HepG2 (cell line): Measurements from ENCODE around the gene MBLAC1. TPM values are rescaled to one million over a fixed set of nuclear protein-coding genes. Genes with fewer than 3 reads are reported as not detected.

ENCODE experiments used
- FOXC1 ChIP-seq: sonication (generic); formaldehyde crosslinking; IDR thresholded peaks from 2 replicates; pipeline ENCODE4 v1.8.0; 2022; ENCODE audit warnings: mild to moderate bottlenecking, missing genetic modification reagents, borderline replicate concordance
- IKZF4 ChIP-seq: sonication (generic); formaldehyde crosslinking; IDR thresholded peaks from 2 replicates; pipeline ENCODE4 v1.5.1; 2020; ENCODE audit warnings: borderline replicate concordance, mild to moderate bottlenecking, low read depth, missing genetic modification reagents; ENCODE audit errors: not compliant biosample characterization
- KAT8 ChIP-seq: IDR thresholded peaks from 2 replicates; pipeline ENCODE4 v1.6.1; 2016; ENCODE audit warnings: missing genetic modification reagents, missing compliant biosample characterization
- ZNF256 ChIP-seq: sonication (generic); formaldehyde crosslinking; conservative IDR thresholded peaks from 2 replicates; pipeline ENCODE4 v1.4.0; 2020; ENCODE audit warnings: missing genetic modification reagents
- ZNF549 ChIP-seq: sonication (generic); formaldehyde crosslinking; IDR thresholded peaks from 2 replicates; pipeline ENCODE4 v1.5.0; 2020; ENCODE audit warnings: missing genetic modification reagents
- ZNF572 ChIP-seq: sonication (generic); formaldehyde crosslinking; IDR thresholded peaks from 2 replicates; pipeline ENCODE4 v1.5.1; 2020; ENCODE audit warnings: mild to moderate bottlenecking, missing genetic modification reagents
- ZNF747 ChIP-seq: sonication (generic); formaldehyde crosslinking; IDR thresholded peaks from 2 replicates; pipeline ENCODE4 v1.8.1; 2023; ENCODE audit warnings: missing genetic modification reagents, mild to moderate bottlenecking, borderline replicate concordance
- polyA plus RNA-seq, 8 experiments: library from polyadenylated mRNA; depleted of rRNA in 3 of 8; stranded (reverse) in 7 of 8; unstranded in 1 of 8; fragments of >200 nt; fragmentation: Illumina TruSeq in 4 of 8; extraction: Trizol in 4 of 8; gene quantifications; 2 replicates each; pipeline versions ENCODE4 v1.2.1 to v1.2.3, GENCODE V29; 2011 to 2016; ENCODE audit warnings: low read depth in 4 of 8, missing spikeins in 1 of 8, mixed read lengths in 1 of 8; ENCODE audit not compliant: insufficient read depth in 1 of 8
- total RNA-seq, 5 experiments: library from RNA; depleted of rRNA; stranded (reverse); fragments of >200 nt; fragmentation: Illumina TruSeq; extraction: Trizol; gene quantifications; 2 replicates each; pipeline ENCODE4 v1.2.3, GENCODE V29; 2016; ENCODE audit warnings: low read depth in 1 of 5
- TF ChIP-seq, protein P1 (sequence below): sonication (generic); formaldehyde crosslinking; IDR thresholded peaks from 2 replicates; pipeline ENCODE4 v1.4.0; 2020; ENCODE audit warnings: mild to moderate bottlenecking, missing genetic modification reagents
- TF ChIP-seq, protein P2 (sequence below): sonication (generic); formaldehyde crosslinking; IDR thresholded peaks from 2 replicates; pipeline ENCODE4 v1.9.0; 2021; ENCODE audit warnings: missing genetic modification reagents, borderline replicate concordance
- TF ChIP-seq, protein P3 (sequence below): fragments of 450-650 bp; IDR thresholded peaks from 2 replicates; pipeline ENCODE4 v1.6.1; 2017
- TF ChIP-seq, protein P4 (sequence below): sonication (generic); formaldehyde crosslinking; IDR thresholded peaks from 2 replicates; pipeline ENCODE4 v1.8.1; 2023; ENCODE audit warnings: mild to moderate bottlenecking, missing genetic modification reagents, borderline replicate concordance
- TF ChIP-seq, protein P5 (sequence below): sonication (generic); formaldehyde crosslinking; IDR thresholded peaks from 2 replicates; pipeline ENCODE4 v1.5.0; 2020; ENCODE audit warnings: mild to moderate bottlenecking, missing genetic modification reagents, borderline replicate concordance

The MBLAC1 gene
- total and polyA plus RNA-seq, 2 of the 13 experiments (the other 11 are each of a cell fraction or from before 2014, with no cell fraction given): 0.79 to 2.1 TPM

DNA sequence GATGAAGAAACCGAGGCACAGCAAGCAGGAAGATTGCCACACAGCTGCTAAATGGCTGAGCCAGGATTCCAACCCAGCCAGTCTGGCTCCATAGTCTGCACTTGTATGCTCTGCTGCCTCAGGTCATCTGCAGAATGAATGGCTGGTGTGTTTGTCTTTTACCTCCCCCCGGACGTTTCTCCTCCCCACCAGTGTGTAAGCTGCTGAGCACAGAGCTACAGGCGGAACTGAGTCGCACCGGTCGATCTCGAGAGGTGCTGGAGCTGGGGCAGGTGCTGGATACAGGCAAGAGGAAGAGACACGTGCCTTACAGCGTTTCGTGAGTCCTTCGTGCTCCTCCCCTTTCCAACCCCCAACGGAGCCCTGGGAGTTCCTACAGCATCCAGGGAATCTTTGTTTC lies 4.7 kb upstream of the MBLAC1 start (continued):
- TF ChIP-seq ZNF256 (CRISPR knock-in tag) (no peak), KAT8 (CRISPR knock-in tag) (no peak), IKZF4 (CRISPR knock-in tag) (no peak), FOXC1 (CRISPR knock-in tag) (no peak), ZNF747 (CRISPR knock-in tag) (no peak), ZNF572 (no peak), ZNF549 (CRISPR knock-in tag) (no peak)
- TF ChIP-seq, protein P1, sequence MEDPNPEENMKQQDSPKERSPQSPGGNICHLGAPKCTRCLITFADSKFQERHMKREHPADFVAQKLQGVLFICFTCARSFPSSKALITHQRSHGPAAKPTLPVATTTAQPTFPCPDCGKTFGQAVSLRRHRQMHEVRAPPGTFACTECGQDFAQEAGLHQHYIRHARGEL (CRISPR knock-in tag): no peak
- TF ChIP-seq, protein P2, sequence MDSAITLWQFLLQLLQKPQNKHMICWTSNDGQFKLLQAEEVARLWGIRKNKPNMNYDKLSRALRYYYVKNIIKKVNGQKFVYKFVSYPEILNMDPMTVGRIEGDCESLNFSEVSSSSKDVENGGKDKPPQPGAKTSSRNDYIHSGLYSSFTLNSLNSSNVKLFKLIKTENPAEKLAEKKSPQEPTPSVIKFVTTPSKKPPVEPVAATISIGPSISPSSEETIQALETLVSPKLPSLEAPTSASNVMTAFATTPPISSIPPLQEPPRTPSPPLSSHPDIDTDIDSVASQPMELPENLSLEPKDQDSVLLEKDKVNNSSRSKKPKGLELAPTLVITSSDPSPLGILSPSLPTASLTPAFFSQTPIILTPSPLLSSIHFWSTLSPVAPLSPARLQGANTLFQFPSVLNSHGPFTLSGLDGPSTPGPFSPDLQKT (CRISPR knock-in tag): no peak
- TF ChIP-seq, protein P3, sequence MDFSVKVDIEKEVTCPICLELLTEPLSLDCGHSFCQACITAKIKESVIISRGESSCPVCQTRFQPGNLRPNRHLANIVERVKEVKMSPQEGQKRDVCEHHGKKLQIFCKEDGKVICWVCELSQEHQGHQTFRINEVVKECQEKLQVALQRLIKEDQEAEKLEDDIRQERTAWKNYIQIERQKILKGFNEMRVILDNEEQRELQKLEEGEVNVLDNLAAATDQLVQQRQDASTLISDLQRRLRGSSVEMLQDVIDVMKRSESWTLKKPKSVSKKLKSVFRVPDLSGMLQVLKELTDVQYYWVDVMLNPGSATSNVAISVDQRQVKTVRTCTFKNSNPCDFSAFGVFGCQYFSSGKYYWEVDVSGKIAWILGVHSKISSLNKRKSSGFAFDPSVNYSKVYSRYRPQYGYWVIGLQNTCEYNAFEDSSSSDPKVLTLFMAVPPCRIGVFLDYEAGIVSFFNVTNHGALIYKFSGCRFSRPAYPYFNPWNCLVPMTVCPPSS: no peak
- TF ChIP-seq, protein P4, sequence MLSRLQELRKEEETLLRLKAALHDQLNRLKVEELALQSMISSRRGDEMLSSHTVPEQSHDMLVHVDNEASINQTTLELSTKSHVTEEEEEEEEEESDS (CRISPR knock-in tag): no peak
- TF ChIP-seq, protein P5, sequence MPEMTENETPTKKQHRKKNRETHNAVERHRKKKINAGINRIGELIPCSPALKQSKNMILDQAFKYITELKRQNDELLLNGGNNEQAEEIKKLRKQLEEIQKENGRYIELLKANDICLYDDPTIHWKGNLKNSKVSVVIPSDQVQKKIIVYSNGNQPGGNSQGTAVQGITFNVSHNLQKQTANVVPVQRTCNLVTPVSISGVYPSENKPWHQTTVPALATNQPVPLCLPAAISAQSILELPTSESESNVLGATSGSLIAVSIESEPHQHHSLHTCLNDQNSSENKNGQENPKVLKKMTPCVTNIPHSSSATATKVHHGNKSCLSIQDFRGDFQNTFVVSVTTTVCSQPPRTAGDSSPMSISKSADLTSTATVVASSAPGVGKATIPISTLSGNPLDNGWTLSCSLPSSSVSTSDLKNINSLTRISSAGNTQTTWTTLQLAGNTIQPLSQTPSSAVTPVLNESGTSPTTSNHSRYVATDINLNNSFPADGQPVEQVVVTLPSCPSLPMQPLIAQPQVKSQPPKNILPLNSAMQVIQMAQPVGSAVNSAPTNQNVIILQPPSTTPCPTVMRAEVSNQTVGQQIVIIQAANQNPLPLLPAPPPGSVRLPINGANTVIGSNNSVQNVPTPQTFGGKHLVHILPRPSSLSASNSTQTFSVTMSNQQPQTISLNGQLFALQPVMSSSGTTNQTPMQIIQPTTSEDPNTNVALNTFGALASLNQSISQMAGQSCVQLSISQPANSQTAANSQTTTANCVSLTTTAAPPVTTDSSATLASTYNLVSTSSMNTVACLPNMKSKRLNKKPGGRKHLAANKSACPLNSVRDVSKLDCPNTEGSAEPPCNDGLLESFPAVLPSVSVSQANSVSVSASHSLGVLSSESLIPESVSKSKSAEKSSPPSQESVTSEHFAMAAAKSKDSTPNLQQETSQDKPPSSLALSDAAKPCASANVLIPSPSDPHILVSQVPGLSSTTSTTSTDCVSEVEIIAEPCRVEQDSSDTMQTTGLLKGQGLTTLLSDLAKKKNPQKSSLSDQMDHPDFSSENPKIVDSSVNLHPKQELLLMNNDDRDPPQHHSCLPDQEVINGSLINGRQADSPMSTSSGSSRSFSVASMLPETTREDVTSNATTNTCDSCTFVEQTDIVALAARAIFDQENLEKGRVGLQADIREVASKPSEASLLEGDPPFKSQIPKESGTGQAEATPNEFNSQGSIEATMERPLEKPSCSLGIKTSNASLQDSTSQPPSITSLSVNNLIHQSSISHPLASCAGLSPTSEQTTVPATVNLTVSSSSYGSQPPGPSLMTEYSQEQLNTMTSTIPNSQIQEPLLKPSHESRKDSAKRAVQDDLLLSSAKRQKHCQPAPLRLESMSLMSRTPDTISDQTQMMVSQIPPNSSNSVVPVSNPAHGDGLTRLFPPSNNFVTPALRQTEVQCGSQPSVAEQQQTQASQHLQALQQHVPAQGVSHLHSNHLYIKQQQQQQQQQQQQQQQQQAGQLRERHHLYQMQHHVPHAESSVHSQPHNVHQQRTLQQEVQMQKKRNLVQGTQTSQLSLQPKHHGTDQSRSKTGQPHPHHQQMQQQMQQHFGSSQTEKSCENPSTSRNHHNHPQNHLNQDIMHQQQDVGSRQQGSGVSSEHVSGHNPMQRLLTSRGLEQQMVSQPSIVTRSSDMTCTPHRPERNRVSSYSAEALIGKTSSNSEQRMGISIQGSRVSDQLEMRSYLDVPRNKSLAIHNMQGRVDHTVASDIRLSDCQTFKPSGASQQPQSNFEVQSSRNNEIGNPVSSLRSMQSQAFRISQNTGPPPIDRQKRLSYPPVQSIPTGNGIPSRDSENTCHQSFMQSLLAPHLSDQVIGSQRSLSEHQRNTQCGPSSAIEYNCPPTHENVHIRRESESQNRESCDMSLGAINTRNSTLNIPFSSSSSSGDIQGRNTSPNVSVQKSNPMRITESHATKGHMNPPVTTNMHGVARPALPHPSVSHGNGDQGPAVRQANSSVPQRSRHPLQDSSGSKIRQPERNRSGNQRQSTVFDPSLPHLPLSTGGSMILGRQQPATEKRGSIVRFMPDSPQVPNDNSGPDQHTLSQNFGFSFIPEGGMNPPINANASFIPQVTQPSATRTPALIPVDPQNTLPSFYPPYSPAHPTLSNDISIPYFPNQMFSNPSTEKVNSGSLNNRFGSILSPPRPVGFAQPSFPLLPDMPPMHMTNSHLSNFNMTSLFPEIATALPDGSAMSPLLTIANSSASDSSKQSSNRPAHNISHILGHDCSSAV (CRISPR knock-in tag): no peak
